HG03108 (cell line): Measurements from ENCODE around the gene MLLT3.

ENCODE experiments used
- ATAC-seq: cut with Tn5 transposase; IDR thresholded peaks from one replicate; pipeline ENCODE4 v1.9.1; 2021; ENCODE audit warnings: moderate library complexity; ENCODE audit not compliant: unreplicated experiment

Gene MLLT3

GRCh38 chr9:20481437-20481836, 140.9 kb downstream of the MLLT3 start:
- ATAC-seq: no peak

DNA sequence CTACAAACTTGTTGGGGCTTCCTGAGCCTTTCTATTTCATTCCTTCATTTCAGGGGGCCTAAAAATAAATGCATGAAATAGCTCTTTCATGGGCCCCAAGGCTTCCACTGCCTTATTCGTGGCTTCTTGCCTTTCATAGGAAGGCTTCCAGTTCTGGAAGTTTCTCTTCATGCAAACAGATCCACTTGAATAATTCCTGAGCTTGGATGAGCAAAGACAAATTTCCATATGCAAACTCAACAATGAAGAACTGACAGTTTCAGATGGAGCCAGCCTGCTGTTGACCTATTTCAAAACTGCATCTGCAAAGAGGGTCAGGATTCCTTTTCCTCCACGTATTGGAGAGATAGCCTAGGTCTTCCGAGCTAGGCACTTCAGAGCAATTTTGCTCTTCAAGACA, 142.1 kb downstream of the MLLT3 start:
- no peak for ATAC-seq

DNA sequence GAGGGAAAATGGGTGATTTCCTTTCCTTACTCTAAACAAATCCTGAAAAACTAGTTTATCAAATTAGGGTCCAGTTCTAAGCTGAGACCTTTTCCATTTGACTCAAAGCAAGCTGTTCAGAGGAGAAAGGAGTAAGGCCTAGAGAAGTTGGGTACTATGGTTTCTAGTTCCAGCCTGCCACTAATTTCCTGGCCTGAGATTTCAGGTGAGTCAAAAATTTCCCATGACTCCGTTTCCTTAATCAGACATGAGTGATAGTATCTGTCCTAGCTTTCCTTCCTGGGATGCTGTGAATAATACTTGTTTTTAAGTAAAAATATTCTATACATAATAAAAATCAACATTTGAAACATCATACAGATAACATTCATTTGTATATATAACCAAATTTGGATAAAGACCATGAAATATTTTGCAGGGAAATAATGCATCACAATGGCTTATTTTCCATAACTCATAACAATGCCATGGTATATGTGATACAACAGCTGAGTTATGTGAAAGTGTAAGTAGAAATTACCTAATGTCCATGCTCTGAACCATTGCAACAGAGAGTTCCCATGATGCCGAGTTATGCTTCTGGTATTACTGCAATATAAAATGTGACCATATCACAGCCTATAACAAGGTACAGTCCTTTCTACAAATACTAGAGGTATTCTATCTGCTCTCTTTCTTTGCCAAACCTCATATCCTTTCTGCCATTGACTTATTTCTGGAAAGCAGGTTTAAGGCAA, 142.7 kb downstream of the MLLT3 start:
- ATAC-seq: no peak

DNA sequence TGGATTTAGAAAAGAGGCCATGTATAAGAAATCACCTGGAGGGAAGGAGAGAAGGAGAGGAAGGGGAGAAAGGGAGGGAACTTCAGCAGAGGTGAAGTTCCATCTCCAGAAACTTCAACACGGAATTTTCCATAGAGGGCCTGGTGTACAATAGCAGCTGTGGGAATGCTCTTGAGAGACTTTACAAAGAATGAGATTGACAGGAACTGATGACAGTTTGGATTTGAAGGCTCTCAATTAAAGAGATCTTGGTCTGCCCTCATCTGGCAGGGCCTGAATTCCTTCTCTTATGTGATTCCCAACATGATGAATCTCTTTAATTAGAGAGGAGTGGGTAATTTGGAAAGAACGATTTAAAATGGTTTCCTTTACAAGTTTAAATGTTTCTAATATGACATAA, 143.5 kb downstream of the MLLT3 start:
- ATAC-seq: no peak

DNA sequence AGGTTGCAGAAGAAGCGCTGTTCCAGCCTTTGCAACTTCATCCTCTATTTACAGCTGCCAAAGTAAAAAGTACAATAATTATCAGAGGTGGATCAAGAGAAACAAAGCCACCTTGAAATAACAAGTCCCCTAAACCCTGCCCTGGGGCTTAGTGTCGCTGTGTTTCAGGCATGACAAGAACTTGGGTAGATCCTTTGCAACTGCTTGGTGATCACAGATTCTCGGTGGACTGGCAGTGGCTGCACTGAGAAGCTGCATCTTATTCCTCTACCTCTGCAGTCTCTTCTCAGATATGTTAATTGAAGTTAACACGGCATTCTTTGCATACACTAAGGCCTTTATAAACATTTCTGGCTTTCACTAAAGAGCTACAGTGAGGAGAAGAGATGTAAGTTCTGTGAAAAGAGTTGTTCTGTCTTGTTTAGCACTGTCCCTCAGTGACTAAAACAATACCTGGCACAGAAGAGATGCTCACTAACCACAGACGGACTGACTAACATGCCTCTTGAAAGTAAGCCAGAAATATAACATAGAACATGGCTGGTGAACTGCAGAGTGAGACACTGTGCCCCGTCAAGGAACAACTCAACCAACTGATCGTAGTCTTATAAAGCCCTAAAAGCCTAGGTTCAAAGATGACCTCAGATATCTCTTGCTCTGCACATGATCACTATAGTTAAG, 144.2 kb downstream of the MLLT3 start:
- ATAC-seq: no peak

- no peak for ATAC-seq
Observed at GRCh38 chr9:20476912-20477521, 145.3 kb downstream of the MLLT3 start.

- ATAC-seq: no peak
Observed at GRCh38 chr9:20474496-20474895, 147.8 kb downstream of the MLLT3 start.

DNA sequence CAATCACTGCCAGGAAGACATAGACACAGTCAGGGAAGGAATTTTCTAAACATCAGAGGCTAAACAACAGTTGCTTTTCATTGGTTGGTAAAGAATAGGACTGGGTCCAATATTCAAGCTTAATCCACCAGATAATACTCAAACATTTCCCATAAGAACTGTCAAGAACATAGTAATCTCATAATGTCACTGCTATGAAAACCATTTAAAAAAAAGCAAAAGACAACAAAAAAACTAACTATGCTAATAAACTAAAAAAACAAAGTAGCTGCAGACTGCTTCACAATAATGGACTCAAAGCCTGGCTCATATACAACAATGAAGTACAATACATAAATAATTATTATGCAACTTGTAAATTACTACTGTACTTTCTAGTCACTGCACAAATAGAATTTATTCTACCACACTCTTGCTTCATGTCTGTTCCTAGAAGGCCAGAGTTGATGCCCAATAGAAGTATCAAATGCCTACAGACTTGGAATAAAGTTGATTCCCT, 148.7 kb downstream of the MLLT3 start:
- ATAC-seq: no peak

- ATAC-seq: no peak
Observed at GRCh38 chr9:20472342-20473045, 149.8 kb downstream of the MLLT3 start.

GRCh38 chr9:20466328-20467008, 155.8 kb downstream of the MLLT3 start:
- no peak for ATAC-seq

DNA sequence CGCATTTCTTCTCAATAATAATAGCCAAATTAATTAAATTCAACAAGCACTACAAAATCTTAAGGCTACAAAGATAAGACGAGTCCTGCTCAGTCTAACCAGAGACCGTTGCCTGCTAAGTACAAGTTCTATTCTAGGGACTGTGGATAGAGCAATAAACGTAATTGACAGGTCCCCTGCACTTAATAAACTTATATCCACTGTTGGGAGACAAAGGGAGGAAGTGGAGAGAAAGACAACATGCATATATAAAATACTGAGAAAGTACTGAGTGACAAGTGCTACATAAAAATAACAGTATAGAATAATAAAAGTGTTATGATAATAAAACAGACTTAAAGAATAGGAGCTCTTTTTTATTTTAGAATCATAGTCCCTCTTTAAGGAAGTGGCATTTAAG, 158.1 kb downstream of the MLLT3 start:
- ATAC-seq: no peak

- ATAC-seq: no peak
Observed at GRCh38 chr9:20463823-20464222, 158.5 kb downstream of the MLLT3 start.

DNA sequence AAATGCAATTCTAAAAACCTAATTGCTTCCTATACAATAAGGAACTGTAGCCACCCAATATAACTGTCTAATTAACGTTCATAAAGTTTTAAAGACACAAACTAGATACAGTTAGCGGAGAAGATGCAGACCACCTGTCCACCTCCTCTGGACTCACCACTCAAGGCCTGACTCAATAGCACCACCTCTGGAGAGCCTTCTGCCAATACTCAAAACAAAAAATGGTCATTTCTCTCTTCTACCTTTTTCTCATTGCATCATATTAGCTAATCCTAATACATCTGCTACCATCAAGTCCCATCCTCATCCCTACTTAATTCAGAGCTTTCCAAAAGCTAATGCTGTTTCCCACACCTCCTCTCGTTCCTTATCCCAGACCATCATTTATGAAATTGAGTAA, 159.9 kb downstream of the MLLT3 start:
- ATAC-seq: no peak

DNA sequence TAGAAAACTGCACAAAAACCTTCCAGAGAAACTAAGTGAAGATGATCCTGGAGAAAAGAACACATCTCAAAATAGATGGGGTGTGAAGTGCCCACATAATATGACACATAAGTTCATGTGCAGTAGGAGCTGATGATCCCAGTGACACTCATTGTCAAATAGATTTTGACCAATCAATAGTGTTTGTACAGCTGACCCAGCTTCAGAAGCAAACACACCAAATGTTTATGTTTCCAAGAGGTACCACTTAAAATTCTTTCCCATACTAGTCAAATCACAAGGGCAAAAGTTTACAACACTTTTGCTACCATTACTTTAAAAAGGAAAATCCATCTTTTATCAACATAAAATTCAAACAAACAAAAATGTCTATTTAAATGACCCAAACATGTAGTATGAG, 175.0 kb downstream of the MLLT3 start:
- no peak for ATAC-seq

- no peak for ATAC-seq
Observed at GRCh38 chr9:20446248-20446647, 176.1 kb downstream of the MLLT3 start.

DNA sequence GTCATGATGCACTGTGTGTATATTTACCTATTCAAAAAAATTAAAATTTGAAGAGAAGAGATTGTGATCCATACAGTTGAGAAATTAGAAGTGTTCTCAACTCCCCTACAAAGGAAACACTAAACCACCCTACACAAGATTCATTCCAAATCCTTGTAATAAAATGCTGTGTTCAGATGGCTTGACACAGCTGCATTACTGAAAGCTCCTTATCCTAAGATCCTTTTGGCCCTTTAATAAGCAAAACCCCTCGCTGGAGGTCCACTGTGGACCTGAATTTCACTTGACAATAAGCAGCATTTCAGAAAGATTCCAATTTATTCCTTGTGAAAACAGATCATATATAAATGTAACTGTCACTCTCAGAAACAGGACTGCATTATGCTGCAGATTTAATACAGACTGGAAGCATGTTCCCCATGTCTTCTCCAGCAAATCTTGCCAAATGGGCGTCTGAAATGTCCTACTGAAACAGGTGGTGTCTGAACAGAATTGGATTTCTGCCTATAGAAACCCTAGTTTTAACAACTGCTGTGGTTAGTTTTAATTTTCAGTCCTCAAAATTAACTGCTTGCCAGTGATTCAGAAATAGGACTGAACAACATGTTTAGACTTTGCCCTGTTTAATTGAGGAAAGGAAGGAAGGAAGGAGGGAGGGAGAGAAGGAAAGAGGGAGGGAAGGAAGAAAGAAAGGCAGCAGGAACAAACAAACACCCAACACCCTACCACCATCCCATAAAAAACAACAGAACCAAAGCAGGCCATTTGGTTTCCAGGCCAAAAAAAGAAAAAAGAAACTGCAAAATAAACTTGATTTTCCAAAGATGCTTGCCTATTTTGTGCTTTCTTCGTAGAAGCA, 179.6 kb downstream of the MLLT3 start:
- ATAC-seq: no peak

DNA sequence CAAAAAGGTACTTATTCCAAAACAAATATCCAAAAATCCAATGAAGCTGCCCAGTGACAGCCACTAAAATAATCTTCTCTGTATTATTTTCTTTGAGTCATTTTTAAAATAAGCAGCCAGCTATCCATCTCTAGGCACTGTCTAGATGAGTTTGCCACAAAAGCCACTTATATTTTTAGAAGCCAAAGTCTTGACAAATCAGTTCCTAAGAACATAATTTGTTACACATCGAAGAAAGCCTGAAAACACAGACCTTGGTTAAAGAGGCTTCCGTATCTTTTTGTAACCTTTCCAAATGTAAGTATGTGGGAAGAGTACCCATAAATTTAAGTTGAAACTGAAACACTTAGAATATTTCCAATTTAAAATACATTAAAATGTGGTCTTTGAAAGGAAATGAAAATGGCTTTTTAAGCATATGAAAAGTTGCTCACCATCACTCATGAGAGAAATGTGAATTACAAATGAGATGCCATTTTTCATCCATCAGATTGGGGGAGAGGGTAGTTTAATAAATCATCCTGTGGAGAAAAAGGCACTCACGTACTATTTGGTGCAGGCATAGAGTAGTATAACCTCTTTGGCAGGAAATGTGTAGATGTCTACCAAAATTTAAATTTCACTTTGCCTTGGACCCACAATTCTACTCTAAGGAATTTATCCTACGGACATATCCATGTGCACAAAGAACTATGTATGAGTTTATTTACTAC, 180.4 kb downstream of the MLLT3 start:
- no peak for ATAC-seq

GRCh38 chr9:20441166-20441565, 181.1 kb downstream of the MLLT3 start:
- ATAC-seq: no peak

DNA sequence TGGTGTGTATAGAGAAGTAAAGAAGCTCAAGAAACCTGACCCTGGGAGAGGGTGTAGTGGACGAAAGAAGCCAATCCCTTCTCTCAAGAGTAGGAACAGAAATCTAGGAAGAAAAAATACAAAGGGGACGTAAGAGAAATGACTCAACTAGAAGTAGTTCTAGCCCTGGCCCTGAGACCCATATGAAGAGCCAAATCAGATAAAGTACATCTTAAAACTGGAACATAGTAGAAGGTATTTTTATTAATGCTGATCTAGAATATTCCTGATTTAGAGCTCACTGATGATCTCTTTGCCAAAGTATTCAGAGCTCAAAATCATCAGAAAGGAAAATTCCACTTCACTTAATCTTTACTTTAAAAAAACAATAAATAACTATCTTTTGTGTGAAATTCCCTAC, 184.8 kb downstream of the MLLT3 start:
- ATAC-seq: no peak
